ENCODE results near the gene TIMP1.
A peak's percentile ranks its signal among the peaks of the same experiment; 100 is the strongest.

The TIMP1 gene

DNA sequence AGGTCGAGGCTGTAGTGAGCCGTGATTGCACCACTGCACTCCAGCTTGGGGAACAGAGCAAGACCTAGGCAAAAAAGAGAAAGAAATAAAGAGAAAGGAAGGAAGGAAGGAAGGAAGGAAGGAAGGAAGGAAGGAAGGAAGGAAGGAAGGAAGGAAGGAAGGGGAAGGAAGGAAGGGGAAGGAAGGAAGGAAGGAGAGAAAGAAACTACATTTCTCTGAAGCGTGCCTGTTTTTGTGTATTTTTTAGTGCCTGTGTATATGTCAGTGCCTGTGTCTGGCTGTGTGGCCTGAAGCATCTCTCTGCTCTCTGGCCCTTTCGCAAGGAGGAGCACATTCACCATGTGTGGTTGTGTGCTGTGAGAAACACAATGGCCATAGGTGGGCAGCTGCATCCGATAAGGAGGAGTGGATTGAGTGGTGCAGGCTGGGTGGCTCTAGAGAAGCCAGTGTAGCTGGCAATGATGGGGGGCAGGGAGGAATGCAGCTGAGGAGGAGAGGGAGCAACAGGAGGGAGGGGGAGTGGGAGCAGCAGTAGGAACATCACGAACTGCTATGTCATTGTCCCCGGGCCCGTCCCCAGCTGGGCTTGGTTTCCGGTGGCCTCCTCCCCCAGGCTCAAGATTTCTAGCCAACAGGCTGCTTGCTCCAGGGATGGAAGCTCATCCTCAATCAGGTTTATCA, 26.0 kb downstream of the TIMP1 start:
- no peak for DNase-seq

DNA sequence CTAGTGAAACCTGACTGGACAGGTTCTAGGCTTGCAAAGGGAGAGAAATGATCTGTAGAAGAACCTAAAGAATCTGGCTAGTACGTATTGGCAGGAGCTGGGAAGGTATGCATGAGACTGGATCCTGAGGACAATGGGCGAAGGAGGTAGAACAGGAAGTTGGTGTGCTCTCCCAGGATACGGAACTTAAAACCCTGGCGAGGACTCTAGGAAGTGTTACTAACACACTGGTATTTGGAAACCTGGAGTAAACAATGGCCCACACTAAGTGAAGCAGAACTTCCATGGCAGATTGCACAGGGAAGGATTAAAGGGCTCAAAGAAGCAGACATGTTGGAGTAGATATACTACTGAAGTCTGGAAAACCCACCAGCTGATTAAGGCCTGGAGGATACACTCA, 28.3 kb downstream of the TIMP1 start:
- no peak for DNase-seq

DNA sequence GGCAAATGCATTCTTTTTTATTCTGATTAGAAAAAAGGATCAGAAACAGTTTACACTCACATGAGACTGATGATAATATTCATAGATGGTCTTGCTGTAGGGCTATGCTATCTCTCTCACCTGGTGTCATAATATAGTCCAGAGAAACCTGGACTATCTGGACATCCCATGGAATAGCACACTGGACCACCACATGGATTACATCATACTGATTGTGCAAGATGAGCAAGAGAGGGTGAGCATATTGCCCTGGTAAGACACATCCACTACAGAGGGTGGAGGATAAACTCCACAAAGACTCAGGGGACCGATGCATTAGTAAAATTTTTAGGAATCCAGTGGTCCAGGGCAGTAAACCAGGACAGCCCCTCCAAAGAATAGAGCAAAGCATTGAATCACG, 29.3 kb downstream of the TIMP1 start:
- no peak for DNase-seq

DNA sequence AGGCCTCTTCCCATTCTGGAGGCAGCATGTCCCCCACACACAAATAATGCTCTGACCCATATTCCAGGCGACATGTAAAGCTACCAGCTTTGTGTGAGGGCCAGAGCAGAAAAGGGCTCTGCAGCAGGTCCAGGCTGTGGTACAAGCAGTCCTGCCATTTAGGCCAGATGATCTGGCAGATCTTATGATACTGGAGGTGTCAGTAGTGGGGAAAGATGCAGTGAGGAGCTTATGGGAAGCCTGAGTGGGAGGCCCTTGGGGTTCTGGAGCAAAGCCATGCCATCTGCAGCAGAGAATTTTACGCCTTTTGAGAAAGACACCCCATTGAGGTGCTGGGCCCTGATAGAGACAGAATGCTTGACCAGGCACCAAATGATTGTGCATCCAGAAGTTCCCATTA, 29.7 kb downstream of the TIMP1 start:
- no peak for DNase-seq

DNA sequence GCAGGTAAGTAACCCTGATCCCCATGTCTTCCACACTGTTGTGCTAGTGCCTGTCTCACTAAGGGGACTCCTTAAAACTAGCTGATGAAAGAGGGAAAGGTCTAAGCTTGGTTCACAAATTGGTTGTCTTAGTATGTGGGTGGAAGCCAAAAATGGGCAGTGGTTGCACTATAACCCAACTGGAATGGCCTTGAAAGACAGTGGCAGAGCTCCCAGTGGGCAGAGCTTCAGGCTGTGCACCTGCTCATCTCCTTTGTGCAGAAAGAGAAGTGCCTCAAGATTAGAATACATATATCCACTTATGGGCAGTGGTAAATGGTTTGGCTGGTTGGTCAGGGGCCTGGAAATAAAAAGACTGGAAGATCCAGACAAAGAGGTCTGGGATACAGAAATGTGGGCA, 30.2 kb downstream of the TIMP1 start:
- DNase-seq = no peak

- DNase-seq = peak; percentile 2 to 72
Measured at GRCh38 chrX:47613082-47613481, 30.8 kb downstream of the TIMP1 start.

GRCh38 chrX:47614618-47615017, 32.4 kb downstream of the TIMP1 start:
- no peak for DNase-seq

DNA sequence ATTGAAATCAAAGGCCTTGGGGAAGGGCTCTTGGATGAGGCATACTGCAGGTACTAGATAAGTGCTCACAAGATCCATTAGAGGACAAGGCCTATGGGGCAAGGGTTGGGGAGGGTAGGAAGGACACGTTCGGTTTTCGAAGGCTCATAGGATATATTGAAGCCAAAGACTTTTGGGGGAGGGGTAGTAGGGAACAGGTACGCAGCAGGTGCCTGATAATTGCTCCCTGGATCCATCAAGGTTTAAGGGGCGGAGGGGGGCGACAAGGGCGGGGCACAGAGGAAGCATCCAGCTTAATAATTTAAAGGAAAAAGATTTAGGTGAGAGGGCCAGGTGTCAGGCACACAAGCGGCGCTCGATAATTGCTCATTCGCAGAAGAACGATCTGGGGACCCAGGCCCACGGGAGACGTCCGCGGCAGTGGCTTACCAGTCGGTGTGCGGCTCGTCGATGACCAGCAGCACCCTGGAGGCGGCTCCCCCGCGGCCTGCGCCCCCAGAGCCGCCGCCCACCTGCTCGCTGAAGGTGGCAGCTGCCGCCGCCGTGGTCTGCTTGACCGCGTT, 36.8 kb downstream of the TIMP1 start:
- no peak for DNase-seq

- DNase-seq = peak; percentile 65 to 88
Measured at GRCh38 chrX:47619486-47620302, 37.5 kb downstream of the TIMP1 start, which contains the start of gene SYN1. TSS of gene SYN1 (minus strand) at chrX:47619857. CDS start at chrX:47619728, 129 bp downstream.

DNA sequence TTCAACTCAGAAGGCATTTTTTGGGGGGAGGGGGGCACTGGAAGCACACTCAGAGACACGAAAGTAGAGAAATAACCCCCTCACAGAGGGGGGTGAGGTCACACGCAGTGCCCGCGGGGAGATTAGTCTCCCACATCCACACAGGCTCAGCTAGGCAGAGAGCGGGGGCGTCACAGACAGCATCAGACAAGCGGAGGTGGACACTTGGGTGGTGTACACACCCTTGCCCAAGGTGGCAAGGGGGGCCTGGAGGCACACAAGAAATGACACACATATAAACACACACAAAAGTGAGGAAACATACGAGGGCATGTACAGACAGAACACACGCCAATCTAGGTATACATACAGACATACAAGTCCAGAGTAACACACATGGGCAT, 38.1 kb downstream of the TIMP1 start:
- no peak for DNase-seq

DNA sequence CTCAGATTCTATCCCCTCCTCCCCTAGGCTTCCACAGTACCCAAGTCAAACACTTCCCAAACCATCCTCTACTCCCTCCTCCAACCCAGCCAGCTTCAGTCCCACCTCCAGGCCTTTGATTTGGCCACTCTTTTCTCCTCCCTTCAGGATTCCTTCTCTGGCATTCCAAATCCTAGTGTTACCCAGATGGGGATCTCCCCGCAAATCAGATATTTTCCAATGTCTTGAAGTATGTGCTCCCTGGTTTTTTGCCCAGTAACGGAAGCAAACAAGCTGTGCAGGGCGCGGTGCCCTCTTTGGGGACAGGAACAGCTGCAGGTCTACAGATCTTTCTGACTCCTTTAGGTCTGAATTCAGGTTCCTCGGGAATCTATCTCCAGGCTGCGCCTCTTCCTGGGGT, 39.6 kb downstream of the TIMP1 start:
- DNase-seq = no peak

GRCh38 chrX:47623540-47624027, 41.3 kb downstream of the TIMP1 start:
- peak; percentile 91 to 96 for DNase-seq

- peak in 1 of 2 experiments; percentile 58 for DNase-seq
Measured at GRCh38 chrX:47625365-47625764, 43.1 kb downstream of the TIMP1 start.

GRCh38 chrX:47628982-47629381, 46.7 kb downstream of the TIMP1 start:
- DNase-seq = peak in 1 of 2 experiments; percentile 13

DNA sequence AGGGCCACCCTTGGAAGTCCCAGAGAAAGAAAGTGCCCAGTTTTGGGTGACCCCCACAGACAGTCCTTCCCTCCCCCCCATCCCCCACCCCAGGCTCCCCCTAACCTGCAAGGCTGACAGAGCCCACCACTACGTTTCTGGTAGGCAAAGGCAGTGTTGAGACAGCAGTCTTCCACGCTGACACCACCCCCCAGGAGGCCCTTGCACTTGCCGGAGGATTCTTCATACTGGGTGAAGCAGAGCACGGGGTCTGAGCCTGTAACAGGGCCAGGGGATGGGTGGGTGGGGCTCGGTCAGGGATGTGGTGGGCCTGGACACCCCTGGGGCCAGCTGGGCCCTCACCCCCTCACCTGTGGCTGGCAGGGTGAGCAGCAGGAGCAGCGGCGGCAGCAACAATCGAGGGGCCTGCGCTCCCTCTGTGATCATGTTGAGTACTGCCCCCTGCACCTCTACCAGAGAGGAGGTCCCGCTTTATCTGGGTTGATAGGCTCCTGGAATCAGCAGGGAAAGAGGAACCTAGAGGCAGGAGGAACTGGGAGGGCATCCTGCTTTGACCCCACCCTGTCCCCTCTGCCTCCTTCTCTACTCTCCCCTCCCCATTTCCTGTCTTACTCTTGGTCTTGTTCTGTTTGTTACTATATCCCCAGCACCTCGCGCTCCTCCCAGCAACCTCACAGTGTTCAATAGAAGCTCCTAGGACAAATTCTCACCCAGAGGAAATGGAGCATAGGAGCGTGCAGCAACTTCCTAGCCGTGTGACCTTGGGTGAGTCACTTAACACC, 47.4 kb downstream of the TIMP1 start, which contains the start of gene CFP:
Gene CFP, minus strand, starts transcription at position 512 of the 782 bp plus-strand sequence. Its CDS starts 86 bp downstream, at position 426.
- DNase-seq = no peak

DNA sequence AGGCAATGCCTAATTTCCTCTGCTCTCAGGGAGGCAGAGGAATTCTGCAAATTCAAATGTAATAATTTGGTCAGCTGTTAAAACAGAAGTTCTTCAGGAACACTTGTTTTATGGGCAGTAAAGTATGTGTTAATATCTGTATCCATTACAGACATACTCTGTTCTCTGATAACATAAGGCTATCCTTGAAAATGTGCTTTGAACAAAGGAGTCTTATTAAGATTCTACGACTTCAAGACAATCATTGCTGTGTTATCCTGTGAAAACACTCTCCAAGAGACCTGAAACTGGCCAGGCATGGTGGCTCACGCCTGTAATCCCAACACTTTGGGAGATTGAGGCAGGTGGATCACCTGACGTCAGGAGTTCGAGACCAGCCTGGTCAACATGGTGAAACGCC, 49.4 kb downstream of the TIMP1 start:
- DNase-seq = no peak

GRCh38 chrX:47632666-47633065, 50.4 kb downstream of the TIMP1 start:
- DNase-seq = no peak

GRCh38 chrX:47633689-47634590, 51.7 kb downstream of the TIMP1 start:
- no peak for DNase-seq

GRCh38 chrX:47634871-47635575, 52.8 kb downstream of the TIMP1 start:
- no peak for DNase-seq
